ENCODE measurements around the gene LCE6A.

Gene LCE6A, protein sequence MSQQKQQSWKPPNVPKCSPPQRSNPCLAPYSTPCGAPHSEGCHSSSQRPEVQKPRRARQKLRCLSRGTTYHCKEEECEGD

DNA sequence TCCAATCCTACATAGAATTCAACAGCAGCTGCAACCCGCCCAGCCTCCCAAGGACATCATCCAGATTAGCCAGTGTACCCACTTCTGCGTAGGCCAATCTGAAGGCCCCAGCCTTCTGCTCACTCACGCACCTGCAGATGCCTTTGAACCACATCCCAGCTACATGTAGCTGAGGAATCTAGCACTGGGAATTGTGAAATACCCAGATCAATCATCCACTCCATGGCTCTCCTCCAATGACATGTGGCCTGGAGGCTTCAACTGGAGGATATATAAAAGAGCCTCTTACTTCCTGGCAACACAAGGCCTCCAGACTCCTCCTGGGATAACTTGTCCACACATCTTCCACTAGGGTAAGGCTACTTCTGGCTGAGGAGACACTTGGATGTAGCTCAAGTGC lies at the start of gene LCE6A:
TSS of gene LCE6A (plus strand) at position 301 of the 400 bp plus-strand sequence. CDS start 665 bp downstream, outside the sequence.
- DNase-seq = no peak

DNA sequence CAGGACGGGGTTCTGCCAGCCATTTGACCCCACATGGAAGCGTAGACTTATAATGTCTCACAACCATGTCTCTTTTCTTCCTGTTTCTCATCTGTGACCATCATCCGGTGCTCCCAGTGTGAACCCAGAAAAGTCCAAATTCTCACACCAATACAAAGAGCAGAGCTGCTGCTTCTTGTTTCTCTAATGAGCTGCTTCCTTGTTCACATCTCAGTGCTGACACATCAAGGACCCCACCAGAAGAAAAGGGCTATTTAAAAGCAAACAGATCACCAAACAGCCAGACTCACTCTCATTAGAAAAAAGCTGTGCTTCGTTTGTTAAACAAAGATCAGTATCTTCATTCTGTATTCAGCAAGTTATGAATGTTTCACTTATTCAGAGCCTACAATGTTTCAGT lies 47.0 kb upstream of the LCE6A start:
- DNase-seq = no peak

DNA sequence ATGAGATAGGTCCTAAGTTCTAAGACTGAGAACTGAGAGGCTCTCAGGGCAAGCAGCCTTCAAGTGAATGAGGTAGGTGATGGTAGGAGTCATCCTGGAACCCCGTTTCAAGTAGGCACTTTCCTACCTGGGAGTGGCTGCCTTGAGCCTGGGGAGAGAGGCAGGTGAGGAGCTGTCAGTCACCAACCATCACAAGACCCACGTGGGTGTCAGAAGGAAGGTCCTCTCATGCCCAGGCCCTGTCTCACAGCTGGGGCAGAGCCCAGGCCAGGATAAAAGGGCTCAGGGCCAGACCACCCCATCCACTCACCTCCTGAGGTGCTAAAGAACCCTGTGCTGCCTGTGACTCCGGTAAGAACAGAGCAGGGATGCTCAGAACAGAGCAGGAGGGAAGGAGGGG lies 46.2 kb upstream of the LCE6A start, which contains the start of gene LCE1D:
TSS of gene LCE1D (plus strand) at position 301 of the 400 bp plus-strand sequence. CDS start 1,074 bp downstream, outside the sequence.
- DNase-seq = no peak

DNA sequence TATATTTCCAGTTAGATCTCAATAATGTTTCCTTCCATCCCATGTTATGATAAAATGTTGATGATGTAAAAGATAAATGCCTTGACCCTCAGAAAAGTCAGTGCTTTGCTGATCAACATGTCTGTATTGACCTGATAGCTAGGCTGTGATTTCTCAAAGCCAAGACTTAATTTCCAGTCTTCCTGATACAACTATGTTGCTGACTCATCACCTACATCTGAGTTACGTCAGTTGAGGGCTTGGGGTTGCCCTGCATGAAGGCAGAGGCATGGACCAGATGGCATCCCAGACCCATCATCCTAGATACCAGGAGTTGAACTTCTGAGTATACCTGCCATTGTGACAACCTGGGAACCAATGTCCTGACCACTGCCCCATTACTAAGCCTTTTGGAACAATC lies 41.3 kb upstream of the LCE6A start:
- DNase-seq = no peak

DNA sequence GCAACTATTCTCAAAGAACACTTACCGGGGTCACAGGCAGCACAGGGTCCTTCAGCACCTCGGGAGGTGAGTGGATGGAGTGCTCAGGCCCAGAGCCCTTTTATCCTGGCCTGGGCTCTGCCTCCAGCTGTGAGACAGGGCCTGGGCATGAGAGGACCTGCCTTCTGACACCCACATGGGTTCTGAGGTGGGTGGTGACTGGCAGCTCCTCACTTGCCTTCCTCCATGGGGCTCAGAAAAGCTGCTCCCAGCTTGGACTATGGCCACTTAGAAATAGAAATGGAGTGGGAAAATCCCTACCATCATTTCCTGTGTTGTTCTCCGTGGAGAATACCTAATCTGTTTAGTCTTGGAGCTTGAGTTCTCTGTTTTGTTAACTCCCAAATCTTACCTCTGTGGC lies 36.1 kb upstream of the LCE6A start, which contains the start of gene LCE1C:
TSS of gene LCE1C (minus strand) at position 76 of the 400 bp plus-strand sequence. CDS start 1,173 bp downstream, outside the sequence.
- DNase-seq = no peak

DNA sequence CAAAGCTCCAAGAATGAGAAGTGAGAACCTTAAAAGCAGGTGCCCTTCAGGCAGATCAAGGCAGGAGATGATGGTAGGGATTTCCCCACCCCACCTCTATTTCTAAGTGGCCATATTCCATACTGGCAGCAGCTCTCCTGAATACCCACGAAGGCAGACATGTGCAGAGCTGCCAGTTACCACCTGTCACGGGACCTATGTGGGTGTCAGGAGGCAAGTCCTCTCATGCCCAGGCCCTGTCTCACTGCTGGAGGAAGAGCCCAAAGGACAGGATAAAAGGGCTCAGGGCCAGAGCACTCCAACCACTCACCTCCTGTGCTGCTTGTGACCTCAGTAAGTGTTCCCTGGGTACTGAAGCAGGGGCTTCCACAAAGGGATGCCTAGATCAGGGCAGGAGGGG lies 31.6 kb upstream of the LCE6A start:
- no peak for DNase-seq

DNA sequence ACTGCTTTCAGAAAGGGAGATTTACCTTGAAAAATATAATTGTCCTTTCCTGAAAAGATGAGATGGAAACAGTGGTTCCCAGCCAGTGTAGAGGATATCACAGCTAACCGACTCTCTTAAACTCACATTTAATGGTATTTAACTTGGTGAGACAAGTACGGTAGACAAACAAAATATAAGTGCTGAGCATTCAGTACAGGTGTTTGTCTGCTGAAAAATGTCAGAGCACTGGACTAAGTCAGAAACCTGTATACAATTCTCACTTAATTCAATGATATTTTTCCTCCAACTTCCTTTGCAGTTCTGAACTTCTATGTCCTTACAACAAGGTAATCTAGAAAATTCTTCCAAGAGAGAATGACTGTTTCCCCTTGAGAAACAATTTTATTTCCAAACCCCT lies 31.0 kb upstream of the LCE6A start, which contains the start of gene LCE1B:
TSS of gene LCE1B (plus strand) at position 301 of the 400 bp plus-strand sequence. CDS start 476 bp downstream, outside the sequence.
- DNase-seq = no peak

DNA sequence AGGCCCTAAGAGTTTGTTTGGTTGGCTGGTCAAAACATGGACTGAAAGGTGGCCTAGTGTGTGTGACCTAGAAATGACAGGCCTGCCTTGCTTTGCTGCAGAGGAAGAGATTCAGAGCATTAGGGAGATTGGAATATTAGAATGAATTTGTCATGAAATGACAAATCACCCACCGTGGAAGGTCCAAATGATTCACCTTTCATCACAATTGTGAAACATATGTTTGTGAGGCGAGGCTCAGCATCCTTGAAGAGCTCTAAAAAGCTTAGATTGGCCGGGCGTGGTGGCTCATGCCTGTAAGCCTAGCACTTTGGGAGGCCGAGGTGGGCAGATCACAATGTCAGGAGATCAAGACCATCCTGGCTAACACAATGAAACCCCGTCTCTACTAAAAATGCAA lies 25.3 kb upstream of the LCE6A start:
- DNase-seq = no peak

DNA sequence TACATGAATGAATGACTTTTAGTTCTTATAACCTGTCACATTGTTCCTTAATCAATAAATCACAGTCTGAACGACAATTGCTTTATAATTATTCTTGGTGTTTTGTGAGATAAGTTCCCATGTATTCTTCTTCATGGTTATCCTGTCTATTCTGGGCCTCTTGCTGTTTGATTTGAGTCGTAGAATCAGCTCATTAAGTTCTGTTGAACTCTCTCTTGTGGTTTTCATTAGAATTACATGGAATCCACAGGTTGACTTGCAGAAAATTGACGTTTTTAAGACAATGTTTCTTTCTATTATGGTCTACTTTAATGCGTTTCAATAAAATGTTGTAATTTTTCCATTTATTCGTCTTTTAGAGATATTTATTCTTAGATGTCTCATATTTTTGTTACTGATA lies 19.4 kb upstream of the LCE6A start:
- no peak for DNase-seq

DNA sequence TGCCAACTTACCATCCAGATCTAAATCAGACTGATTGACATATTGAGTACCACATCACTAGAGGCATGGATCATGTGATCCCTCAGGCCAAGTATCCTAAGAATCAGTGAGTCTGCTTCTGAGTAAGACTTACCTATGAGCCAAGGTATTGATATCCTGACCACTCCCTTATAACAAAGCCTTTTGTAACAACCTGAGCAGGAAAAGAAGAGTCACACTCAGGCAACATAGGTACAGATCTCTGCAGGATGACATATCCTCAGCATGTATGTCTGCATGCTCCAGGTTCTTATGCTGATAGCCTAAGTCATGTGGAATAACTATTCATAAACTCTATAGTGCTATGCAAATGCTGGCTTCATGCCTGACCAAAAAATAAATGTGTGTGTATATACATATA lies 17.7 kb upstream of the LCE6A start:
- DNase-seq = no peak

DNA sequence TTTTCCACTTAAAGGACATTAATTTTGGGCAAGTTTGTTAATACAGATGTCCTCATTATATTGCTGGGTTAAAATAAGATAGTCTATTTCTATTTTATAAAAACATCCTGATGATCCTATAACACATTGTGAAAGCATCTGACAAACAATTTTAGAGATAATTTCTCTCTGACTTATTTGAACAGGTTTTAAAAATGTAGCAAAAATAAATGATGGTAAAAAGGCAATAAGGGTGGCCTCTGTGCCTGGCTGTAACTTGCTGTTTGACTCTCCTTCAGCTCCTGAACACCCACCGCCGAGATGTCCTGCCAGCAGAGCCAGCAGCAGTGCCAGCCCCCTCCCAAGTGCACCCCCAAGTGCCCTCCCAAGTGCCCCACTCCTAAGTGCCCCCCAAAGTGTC lies 15.5 kb upstream of the LCE6A start, which contains the start of gene LCE1A:
TSS of gene LCE1A (plus strand) at position 301 of the 400 bp plus-strand sequence. CDS start at position 301, 0 bp downstream.
- DNase-seq = no peak

DNA sequence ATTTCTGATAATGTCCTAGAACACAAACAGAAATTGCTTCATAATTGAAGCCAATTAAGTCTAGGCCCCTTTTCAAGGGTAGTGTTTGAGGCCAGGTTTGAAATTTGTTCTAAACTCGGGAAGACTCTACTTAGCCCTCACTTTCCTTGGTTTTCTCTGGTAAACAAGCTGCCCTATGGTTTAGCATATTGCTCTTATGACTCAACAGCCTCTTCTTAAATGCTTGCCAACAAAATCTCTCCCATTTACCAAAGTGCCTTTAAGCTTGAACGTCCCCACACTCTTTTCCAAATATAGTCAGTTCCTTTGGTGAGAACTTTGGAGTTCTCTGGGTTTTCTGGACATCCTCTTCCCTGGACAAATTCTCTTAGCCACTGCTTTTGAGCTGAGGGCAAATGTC lies 5.8 kb upstream of the LCE6A start:
- DNase-seq = no peak

DNA sequence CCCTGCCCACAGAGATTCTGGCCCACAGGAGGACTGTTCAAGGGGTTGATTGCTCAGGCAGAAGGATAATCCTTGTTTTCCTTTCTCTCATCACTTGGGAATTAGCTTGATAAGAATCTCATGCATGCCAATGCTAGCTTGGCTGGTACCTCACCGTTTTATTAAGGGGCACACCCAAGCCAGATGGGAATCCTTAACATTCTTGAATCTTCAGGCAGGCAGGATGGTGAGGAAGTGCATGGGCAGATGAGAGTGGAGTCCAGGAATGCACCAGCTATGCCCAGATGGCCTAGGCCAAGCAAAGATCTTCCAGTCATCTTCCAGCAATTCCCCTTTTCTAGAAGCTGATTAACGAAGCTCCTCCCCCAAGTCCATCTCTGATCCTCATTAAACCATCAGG lies 13.0 kb downstream of the LCE6A start:
- no peak for DNase-seq

DNA sequence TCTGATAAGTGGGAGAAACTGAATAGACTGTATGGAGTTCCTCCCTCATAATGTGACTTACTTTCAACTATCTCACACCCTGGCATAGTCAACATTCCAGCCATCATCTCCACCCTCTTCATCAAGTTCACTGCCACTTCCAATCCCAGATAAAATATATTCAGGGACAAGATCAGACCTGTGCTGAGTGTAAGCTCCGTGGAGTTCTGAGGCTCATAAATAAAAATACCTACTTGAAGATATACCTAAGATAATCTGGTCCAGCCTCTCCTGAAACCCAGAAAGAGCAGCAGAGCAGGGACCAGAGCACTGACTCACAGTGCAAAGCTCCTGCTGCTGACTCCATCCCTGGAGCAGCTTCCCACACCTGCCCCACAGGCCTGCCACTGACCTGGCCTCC lies 15.4 kb downstream of the LCE6A start:
- no peak for DNase-seq

DNA sequence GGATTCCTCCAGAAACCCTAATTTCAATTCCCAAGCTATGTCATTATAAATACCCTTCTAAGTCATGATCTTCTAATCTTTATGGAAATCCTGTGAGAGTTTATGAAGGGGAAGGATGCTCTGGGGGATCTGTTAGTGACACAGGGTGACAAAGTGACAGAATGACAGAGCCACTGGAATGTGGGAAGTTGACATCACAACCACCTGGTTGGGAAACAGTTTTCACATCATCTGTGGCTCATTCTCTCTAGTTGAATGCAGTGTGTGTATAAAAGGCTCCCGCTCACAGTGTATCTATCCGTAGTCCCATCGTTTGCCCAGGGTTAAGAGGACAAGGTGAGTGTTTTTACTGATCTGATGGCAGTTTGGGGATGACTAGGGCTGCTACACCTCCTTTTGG lies 17.0 kb downstream of the LCE6A start, which contains the start of gene LCE7A:
TSS of gene LCE7A (plus strand) at position 301 of the 400 bp plus-strand sequence. CDS start 702 bp downstream, outside the sequence.
- DNase-seq = no peak

DNA sequence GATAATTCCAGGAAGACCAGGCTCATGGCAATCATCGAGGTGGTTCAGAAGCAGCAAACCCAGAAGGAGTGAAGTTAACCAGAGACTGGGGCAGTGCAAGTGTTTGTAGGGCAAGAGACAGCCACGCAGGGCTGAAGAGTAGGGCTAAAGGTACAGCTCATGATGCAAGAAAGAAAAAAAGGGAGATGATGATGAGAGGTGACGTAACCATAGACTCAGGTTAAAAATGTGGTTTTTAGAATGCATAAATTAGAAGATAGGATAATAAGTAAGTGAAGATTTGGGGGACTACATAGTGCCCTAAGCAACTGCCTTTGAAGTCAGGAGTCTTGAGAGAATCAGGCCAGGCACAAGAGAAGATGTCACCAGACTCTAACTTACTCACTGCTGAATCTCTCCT lies 17.5 kb downstream of the LCE6A start:
- no peak for DNase-seq

DNA sequence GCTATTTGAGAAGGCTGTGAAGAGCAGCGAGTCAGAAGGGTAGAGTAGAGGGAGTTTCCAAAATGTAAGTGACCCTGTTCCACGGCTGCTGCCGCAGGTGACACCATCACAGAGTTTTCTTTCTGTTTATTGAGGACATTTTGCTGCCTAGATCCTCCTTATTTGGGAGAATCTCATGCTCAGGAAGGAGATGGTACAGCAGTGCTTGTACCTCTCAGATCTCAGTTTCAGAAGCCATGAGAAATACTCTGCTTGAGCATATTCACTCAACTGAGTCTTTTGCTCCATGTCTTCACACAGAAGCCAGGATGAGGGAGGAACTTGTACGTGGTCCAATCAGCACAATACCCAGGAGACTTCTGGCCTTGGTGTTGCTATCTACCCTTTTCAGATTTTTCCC lies 18.7 kb downstream of the LCE6A start:
- DNase-seq = no peak

DNA sequence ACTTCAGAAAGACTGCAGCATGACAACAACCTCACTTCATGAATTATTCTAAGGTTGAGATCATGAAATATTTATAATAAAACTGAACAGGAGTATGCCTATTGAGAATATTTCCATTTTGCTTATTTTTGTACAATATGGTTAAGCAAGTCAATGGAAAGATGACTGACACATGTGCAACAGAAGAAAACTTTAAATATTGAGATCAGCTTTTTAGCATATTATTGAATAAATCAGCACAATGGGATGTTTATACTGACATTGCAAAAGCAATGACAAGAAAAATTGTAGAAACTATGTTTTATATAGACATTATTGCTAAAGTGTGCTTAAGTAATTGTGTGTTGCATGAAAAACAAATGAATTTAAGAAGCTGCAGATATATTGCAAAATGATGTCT lies 21.8 kb downstream of the LCE6A start:
- no peak for DNase-seq

DNA sequence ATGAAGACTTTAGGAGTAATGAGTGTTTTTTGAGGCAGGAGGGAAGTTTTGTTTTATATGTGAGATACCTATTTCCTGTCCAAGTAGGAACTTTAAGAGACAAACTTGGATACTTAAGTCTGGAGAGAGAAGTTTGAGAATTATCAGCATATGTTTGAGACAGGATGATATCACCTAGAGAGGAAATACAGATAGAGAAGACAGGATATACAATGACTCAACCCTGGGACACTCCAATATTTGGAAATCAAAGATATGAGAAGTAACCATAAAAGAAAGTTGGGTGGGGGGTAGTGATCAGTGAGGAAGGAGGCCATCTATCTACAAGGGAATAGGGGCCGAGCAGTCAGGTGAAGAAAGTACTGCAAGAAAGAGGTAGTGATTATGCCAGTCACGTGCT lies 23.7 kb downstream of the LCE6A start:
- no peak for DNase-seq

DNA sequence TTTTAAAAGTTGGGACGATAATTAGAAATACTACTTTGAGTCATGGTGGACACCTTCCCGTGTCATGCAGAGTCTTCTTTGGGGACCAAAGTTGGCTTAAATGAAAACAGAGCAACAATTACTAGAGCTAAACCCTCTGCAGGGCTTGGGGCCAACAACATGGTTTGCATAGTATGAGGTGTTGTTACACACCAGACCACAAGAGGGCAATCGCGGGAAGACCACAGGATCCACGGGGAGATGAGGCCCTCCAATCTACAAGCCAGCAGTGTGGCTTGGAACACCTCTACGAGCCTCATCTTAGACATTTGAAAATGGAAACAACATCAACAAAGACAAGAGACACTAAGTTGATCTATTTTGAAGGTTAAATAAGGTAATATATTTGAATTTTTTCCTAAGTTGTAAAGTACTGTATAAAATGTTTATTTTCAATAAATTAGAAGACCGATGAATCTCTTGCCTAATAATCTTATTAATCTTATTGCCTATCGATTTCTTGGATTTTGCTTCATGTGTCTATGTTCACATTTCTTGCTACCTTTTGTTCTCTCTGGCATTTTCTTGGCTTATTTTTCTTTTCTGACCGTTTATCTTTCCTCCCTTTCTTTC lies 27.3 kb downstream of the LCE6A start:
- peak; percentile 54 for DNase-seq

DNA sequence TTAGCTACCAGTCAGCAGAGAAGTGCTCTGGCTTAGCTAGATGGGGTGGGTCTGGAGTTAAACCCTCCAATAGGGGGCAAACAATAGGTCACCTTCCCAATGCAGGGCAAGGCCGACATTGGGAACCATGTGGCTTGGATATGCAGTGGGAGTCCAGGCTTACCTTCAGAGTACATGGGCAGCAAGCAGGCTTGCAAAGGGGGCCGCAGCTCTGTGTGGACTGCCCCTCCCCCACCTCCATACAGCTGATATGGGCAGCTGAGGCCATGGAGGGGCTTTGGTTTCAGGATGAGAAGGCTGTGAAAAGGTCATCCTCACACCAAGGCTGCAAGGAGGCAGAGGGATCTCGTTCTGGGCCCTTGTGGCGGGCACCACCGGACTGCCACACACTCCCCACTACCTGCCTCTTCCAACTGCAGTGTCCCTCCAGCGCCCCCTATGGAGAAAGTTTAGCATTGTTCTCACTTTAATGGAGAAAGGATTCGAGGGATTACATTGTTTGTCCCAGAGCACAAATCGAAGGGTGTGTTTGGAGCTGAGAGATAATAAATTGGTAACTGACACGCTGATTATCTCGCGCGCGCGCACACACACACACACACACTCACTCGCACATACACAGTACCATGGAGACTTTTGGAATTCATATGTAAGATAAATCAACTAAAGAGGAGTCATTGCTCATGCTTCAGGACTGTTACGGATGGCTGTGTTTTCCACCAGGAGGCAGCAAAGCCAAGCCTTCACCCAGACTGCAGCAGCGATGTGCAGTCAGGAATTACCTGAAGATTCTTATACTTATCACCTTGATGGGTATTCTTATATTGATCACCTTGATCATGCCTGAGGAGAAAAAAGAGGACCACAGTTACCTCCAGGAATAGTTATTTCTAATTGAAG lies 28.4 kb downstream of the LCE6A start:
- no peak for DNase-seq

DNA sequence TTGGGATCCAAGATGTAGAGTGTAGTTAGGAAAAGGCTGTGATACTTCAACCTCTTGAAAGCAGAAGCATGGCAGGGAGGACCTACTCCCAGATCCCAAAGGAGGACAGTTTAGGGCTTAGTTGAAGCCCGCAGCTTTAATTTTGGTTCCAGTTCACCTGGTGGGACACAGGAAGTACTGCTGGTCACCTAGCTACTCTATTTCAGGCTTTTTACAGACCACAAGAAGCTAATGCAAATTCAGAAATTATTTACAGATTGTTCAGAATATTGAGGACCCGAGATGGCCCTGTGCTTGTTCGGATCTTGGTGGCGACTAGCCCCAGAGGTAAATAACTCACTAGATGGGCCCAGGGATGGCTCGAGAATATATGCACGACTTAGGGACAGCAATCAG lies 29.1 kb downstream of the LCE6A start:
- DNase-seq = no peak

DNA sequence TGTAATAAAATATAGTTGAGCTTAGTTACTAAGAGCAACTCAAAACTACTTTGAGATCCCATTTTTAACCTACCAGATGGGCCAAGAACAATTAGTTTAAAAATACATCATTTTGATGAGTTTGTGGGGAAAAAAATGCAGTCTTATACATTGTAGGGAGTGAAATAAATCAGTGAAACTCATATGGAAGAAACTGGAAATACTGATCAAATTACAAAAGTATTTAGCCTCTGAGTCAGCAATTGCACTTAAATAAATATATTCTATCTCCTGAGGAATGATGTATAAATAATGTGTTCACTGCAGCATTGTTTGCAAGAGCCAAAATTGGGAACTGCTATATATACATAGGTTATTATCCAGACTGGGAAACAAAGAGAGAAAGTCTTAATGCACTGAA lies 30.8 kb downstream of the LCE6A start:
- no peak for DNase-seq

DNA sequence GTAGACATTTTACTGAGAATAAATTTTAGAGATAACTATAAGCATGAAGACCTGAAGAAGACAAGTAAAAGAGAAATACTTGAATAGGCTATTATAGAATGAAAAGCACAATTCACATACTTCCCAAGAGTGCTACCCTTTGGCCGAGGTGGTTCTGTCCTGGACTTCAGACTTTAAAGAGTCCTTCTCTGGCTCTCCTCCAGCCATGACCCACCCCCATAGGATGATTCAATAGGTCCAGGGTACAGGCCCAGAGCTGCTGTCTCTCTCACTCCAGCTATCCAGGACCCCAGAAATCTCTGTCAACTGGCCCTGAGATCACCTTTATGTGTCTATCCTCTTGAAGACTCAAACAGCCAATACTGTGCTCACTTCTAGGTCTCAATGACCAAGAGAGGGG lies 34.2 kb downstream of the LCE6A start:
- DNase-seq = no peak
